HCT116 (cell line): Measurements from ENCODE around the gene HK2. TPM values are rescaled to one million over a fixed set of nuclear protein-coding genes. Genes with fewer than 3 reads are reported as not detected.

Experiments used
- ATAC-seq: fragments of 200-7000 bp; cut with Tn5 transposase; 2 replicates; pipeline ENCODE4 v1.9.1; 2020; ENCODE audit warnings: mild to moderate bottlenecking, moderate library complexity
- BruUV-seq: library from RNA; stranded (reverse); fragments of 400-500 nt; replicated peaks from 2 replicates; lab custom pipeline; 2021; lab: Mats Ljungman, UMichigan
- CTCF ChIA-PET: fragments of 300-600 bp; sonication (Branson Sonifier 250); formaldehyde crosslinking; loops from one replicate; lab custom pipeline; 2021; ENCODE audit warnings: antibody characterized with exemption; lab: Charles Lee
- POLR2A ChIA-PET: fragments of 300-600, 350-600 bp; sonication (Branson Sonifier 250); formaldehyde crosslinking; loops from one replicate; lab custom pipeline; 2021; ENCODE audit warnings: antibody characterized with exemption; lab: Charles Lee
- RAD21 ChIA-PET, 2 experiments: fragments of 300-600 bp; sonication (Branson Sonifier 250); formaldehyde crosslinking; loops; one replicate each; lab custom pipeline; 2023; ENCODE audit warnings: low total read pairs in 2 of 2; ENCODE audit not compliant: uncharacterized antibody in 2 of 2, unreplicated experiment in 2 of 2, low non-redundant PET in 1 of 2; lab: Charles Lee
- DNase-seq: peaks from one replicate; pipeline ENCODE4 v3.0.0-alpha.2; 2010; ENCODE audit warnings: low read depth, low spot score
- H2AFZ ChIP-seq: fragments of 200-600 bp; shearing (Covaris generic), sonication (generic); 2 replicates; pipeline ENCODE4 v1.6.1; 2017; ENCODE audit warnings: low read depth, mixed run types, mixed read lengths, antibody characterized with exemption, low read length; ENCODE audit not compliant: poor library complexity, severe bottlenecking
- H3K27ac ChIP-seq: 2 replicates; pipeline ENCODE4 v1.5.1; 2012; ENCODE audit warnings: low read depth, low read length
- H3K27me3 ChIP-seq: fragments of 200-600 bp; sonication (generic); 2 replicates; pipeline ENCODE4 v1.6.1; 2016; ENCODE audit warnings: mixed run types, low read length, mixed read lengths; ENCODE audit not compliant: insufficient read depth
- H3K36me3 ChIP-seq, 2 experiments: fragments of 200-500 bp in 1 of 2; fragments of 200-600 bp in 1 of 2; sonication (Bioruptor generic) in 1 of 2; sonication (generic) in 1 of 2; 2 replicates each; pipeline versions ENCODE4 v1.5.1 to v1.6.1; 2014 to 2016; ENCODE audit warnings: low read length in 2 of 2, inconsistent platforms in 1 of 2, mixed read lengths in 1 of 2, mixed run types in 1 of 2; ENCODE audit not compliant: insufficient read depth in 2 of 2, control insufficient read depth in 1 of 2
- H3K4me1 ChIP-seq, 2 experiments: fragments of 200-600 bp in 1 of 2; sonication (generic) in 1 of 2; 2 replicates each; pipeline versions ENCODE4 v1.5.1 to v1.6.1; 2012 to 2017; ENCODE audit warnings: low read length in 2 of 2, inconsistent platforms in 1 of 2, mild to moderate bottlenecking in 1 of 2, mixed read lengths in 1 of 2, mixed run types in 1 of 2, moderate library complexity in 1 of 2; ENCODE audit not compliant: insufficient read depth in 2 of 2, control insufficient read depth in 1 of 2
- H3K4me2 ChIP-seq: fragments of 200-600 bp; sonication (generic); 2 replicates; pipeline ENCODE4 v1.6.1; 2017; ENCODE audit warnings: mixed run types, low read length, mixed read lengths
- H3K4me3 ChIP-seq, 2 experiments: fragments of 200-600 bp in 1 of 2; sonication (generic) in 1 of 2; replicated peaks in 1 of 2; 2 replicates each; pipeline ENCODE4 v1.5.1; 2011 to 2016; ENCODE audit warnings: low read length in 2 of 2, control low read depth in 1 of 2, low read depth in 1 of 2, mild to moderate bottlenecking in 1 of 2, mixed read lengths in 1 of 2, mixed run types in 1 of 2
- H3K79me2 ChIP-seq: fragments of 200-600 bp; sonication (generic); 2 replicates; pipeline ENCODE4 v1.6.1; 2017; ENCODE audit warnings: mild to moderate bottlenecking, mixed run types, low read length, moderate library complexity, mixed read lengths; ENCODE audit not compliant: insufficient read depth
- H3K9ac ChIP-seq: fragments of 200-600 bp; sonication (generic); 2 replicates; pipeline ENCODE4 v1.6.1; 2016; ENCODE audit warnings: low read length, mixed read lengths
- H3K9me2 ChIP-seq: fragments of 200-600 bp; sonication (generic), shearing (Covaris generic); 2 replicates; pipeline ENCODE4 v1.6.1; 2017; ENCODE audit warnings: mixed run types, mild to moderate bottlenecking, moderate library complexity; ENCODE audit not compliant: insufficient read depth
- H3K9me3 ChIP-seq, 2 experiments: fragments of 200-500 bp in 1 of 2; fragments of 200-600 bp in 1 of 2; sonication (Bioruptor generic) in 1 of 2; sonication (generic) in 1 of 2; 2 replicates each; pipeline ENCODE4 v1.6.1; 2014 to 2017; ENCODE audit warnings: low read length in 2 of 2, mixed read lengths in 2 of 2, inconsistent platforms in 1 of 2, low read depth in 1 of 2, mild to moderate bottlenecking in 1 of 2, mixed run types in 1 of 2, moderate library complexity in 1 of 2; ENCODE audit not compliant: control insufficient read depth in 1 of 2, insufficient read depth in 1 of 2
- H4K20me1 ChIP-seq: fragments of 200-600 bp; sonication (generic), shearing (Covaris generic); 2 replicates; pipeline ENCODE4 v1.6.1; 2017; ENCODE audit warnings: mixed run types, mild to moderate bottlenecking, moderate library complexity; ENCODE audit not compliant: insufficient read depth
- CBX3 ChIP-seq: IDR thresholded peaks from 2 replicates; pipeline ENCODE4 v1.6.1; 2012; ENCODE audit warnings: low read depth
- ELF1 ChIP-seq: IDR thresholded peaks from 2 replicates; pipeline ENCODE4 v1.6.1; 2012; ENCODE audit warnings: low read depth, borderline replicate concordance
- EZH2 ChIP-seq: fragments of 200-600 bp; sonication (generic); IDR thresholded peaks from 2 replicates; pipeline ENCODE4 v1.6.1; 2017; ENCODE audit warnings: antibody characterized with exemption, mixed run types
- EZH2phosphoT487 ChIP-seq: fragments of 200-600 bp; IDR thresholded peaks from 2 replicates; pipeline ENCODE4 v1.6.1; 2018; ENCODE audit warnings: antibody characterized with exemption, borderline replicate concordance
- FOSL1 ChIP-seq: IDR thresholded peaks from 2 replicates; pipeline ENCODE4 v1.6.1; 2012; ENCODE audit warnings: low read depth
- POLR2A ChIP-seq: IDR thresholded peaks from 2 replicates; pipeline ENCODE4 v1.7.0; 2011; ENCODE audit warnings: borderline replicate concordance; ENCODE audit not compliant: insufficient read depth, insufficient read length; ENCODE audit errors: extremely low read depth
- RAD21 ChIP-seq: IDR thresholded peaks from 2 replicates; pipeline ENCODE4 v1.6.1; 2012; ENCODE audit warnings: low read depth, mild to moderate bottlenecking
- SIN3A ChIP-seq: IDR thresholded peaks from 2 replicates; pipeline ENCODE4 v1.6.1; 2012; ENCODE audit warnings: low read depth
- SP1 ChIP-seq: IDR thresholded peaks from 2 replicates; pipeline ENCODE4 v1.6.1; 2012; ENCODE audit warnings: low read depth
- YY1 ChIP-seq: IDR thresholded peaks from 2 replicates; pipeline ENCODE4 v1.6.1; 2011; ENCODE audit warnings: low read length, low read depth, moderate library complexity, mild to moderate bottlenecking; ENCODE audit not compliant: insufficient replicate concordance; ENCODE audit errors: extremely low read depth
- intact Hi-C: fragments of 100-400 bp; cut with micrococcal nuclease; formaldehyde crosslinking; loops from 2 replicates; pipeline ENCODE4 v1.10.0; 2022
- total RNA-seq: library from RNA; stranded (reverse); gene quantifications from one replicate; pipeline ENCODE4 v1.2.1, GENCODE V29; 2021; ENCODE audit not compliant: unreplicated experiment
- TF ChIP-seq, protein P1 (sequence below), 3 experiments: fragments of 200-600 bp in 1 of 3; sonication (generic) in 1 of 3; IDR thresholded peaks in 2 of 3; conservative IDR thresholded peaks in 1 of 3; 2 replicates each; pipeline ENCODE4 v1.5.1; 2012 to 2017; ENCODE audit warnings: low read depth in 2 of 3, low read length in 2 of 3, antibody characterized with exemption in 1 of 3, borderline replicate concordance in 1 of 3, control low read depth in 1 of 3, mild to moderate bottlenecking in 1 of 3, mixed read lengths in 1 of 3, mixed run types in 1 of 3, moderate library complexity in 1 of 3; ENCODE audit not compliant: insufficient read depth in 1 of 3
- TF ChIP-seq, protein P2 (sequence below): IDR thresholded peaks from 2 replicates; pipeline ENCODE4 v1.6.1; 2012

Gene HK2
- total RNA-seq, 1 experiment from 2014 or later, result 42.5 TPM

DNA sequence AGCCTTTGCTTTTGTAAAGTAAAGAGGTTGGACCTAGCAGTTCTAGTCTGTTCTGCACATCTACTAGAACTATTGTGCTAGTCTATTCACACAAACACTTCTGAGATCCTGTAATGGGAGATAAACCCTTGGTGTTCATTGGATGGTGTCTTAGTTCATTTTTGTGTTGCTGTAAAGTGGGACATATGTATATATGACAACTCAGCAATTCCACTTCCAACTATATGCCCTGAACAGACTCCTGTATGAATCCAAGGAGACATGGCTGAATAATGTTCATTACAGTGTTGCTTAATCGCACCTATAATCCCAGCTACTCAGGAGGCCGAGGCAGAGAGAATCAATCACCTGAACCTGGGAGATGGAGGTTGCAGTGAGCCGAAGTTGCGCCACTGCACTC is 23.3 kb downstream of the HK2 start (continued):
- no peak for TF ChIP-seq SP1
- no peak for TF ChIP-seq CBX3
- TF ChIP-seq SIN3A, result no peak

DNA sequence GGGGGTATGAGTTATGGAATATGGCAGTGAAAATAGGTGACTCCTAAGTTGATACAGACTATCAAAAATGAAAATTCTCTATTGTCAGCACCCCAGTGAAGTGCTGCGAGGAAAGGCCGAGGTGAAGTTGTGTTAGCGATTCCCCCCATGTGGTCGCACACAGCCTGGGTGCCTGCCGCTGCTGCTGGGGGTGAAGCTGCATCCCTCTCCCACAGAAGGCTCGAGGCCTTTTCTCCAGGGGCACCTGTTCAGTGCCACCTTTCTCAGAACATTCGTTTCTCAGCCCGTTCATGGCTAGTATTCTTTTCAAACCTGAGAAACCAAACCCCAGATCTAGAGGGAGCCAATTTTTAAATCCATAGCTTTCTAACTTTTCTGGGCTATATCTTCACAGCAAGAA is 23.8 kb downstream of the HK2 start:
- CTCF ChIA-PET, result no interaction called here
- RAD21 ChIA-PET, result no interaction called here

DNA sequence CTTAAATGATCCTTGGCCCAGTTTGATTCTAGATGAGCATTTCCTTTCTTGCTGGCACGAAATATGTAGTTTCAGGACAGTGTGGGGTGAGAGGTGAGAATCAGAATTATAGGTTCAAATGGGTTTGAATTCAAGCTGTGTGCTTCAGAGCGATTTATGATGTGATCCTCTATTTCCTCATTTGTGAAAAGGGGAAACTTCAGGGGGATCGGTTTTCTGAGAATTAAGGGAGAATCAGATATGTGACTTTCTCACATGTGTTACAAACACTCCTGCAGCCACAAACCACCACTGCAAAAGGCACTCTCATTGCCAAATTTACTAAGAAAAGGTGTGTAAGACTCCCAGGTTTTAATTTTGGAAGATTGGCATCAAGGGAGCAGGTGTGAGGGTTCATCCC is 24.4 kb downstream of the HK2 start:
- intact Hi-C loops, result no loop called here
- H3K9me3 ChIP-seq, result no peaks in the 10 kb centered on the region
- H3K4me3 ChIP-seq, result no peak overlapping the region
- no peak for TF ChIP-seq EZH2phosphoT487
- TF ChIP-seq SP1, result no peak
- no peak for TF ChIP-seq EZH2
- TF ChIP-seq ELF1, result no peak
- TF ChIP-seq, protein P1, sequence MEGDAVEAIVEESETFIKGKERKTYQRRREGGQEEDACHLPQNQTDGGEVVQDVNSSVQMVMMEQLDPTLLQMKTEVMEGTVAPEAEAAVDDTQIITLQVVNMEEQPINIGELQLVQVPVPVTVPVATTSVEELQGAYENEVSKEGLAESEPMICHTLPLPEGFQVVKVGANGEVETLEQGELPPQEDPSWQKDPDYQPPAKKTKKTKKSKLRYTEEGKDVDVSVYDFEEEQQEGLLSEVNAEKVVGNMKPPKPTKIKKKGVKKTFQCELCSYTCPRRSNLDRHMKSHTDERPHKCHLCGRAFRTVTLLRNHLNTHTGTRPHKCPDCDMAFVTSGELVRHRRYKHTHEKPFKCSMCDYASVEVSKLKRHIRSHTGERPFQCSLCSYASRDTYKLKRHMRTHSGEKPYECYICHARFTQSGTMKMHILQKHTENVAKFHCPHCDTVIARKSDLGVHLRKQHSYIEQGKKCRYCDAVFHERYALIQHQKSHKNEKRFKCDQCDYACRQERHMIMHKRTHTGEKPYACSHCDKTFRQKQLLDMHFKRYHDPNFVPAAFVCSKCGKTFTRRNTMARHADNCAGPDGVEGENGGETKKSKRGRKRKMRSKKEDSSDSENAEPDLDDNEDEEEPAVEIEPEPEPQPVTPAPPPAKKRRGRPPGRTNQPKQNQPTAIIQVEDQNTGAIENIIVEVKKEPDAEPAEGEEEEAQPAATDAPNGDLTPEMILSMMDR (IDR thresholded peaks at IDR 0.05 in 2 of 3, conservative IDR thresholded peaks at IDR 0.05 in 1 of 3; ENCODE audit: borderline replicate concordance in 1 of 3, insufficient read depth in 1 of 3, low read depth in 2 of 3, low read length in 2 of 3), result no peak
- TF ChIP-seq RAD21, result no peak
- TF ChIP-seq FOSL1, result no peak
- TF ChIP-seq SIN3A, result no peak
- TF ChIP-seq, protein P2, sequence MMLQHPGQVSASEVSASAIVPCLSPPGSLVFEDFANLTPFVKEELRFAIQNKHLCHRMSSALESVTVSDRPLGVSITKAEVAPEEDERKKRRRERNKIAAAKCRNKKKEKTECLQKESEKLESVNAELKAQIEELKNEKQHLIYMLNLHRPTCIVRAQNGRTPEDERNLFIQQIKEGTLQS, result no peak
- TF ChIP-seq YY1, result no peak
- no peak for TF ChIP-seq POLR2A
- no peak for DNase-seq
- H3K79me2 ChIP-seq, result peaks cover 35% of the 10 kb centered on the region
- no peaks in the 10 kb centered on the region for H3K9me2 ChIP-seq
- no peak for ATAC-seq
- no peak overlapping the region for H3K27ac ChIP-seq
- H3K36me3 ChIP-seq, result peaks cover 12 to 17% of the 10 kb centered on the region in 2 experiments; a peak in 3 of 4 replicates
- ChIA-PET RAD21 (no interaction called here), POLR2A (no interaction called here), CTCF (no interaction called here)
- H4K20me1 ChIP-seq, result no peaks in the 10 kb centered on the region
- H3K4me1 ChIP-seq, result peaks cover 10 to 17% of the 10 kb centered on the region in 2 experiments; a peak in 3 of 4 replicates
- no peak overlapping the region for H3K9ac ChIP-seq
- no TSS peak for BruUV-seq
- H3K27me3 ChIP-seq, result no peaks in the 10 kb centered on the region
- no peak overlapping the region for H2AFZ ChIP-seq
- H3K4me2 ChIP-seq, result no peak overlapping the region

More for the DNA sequence above, 23.8 kb downstream of the HK2 start:
- intact Hi-C loops, result no loop called here
- H3K79me2 ChIP-seq, result peaks cover 33% of the 10 kb centered on the region
- TF ChIP-seq RAD21 (no peak), CBX3 (no peak), POLR2A (no peak)
- TF ChIP-seq, all 23 proteins: peak for 0
- peaks cover 12 to 17% of the 10 kb centered on the region in 2 experiments; a peak in 3 of 4 replicates for H3K36me3 ChIP-seq
- BruUV-seq, result no TSS peak
- no peaks in the 10 kb centered on the region for H3K9me3 ChIP-seq
- no peaks in the 10 kb centered on the region for H3K9me2 ChIP-seq
- DNase-seq (no peak), ATAC-seq (no peak)
- peaks cover 7 to 11% of the 10 kb centered on the region in 2 experiments; a peak in 3 of 4 replicates for H3K4me1 ChIP-seq
- no peaks in the 10 kb centered on the region for H3K27me3 ChIP-seq
- H3K27ac ChIP-seq, result no peak overlapping the region
- no peak overlapping the region for H3K4me3 ChIP-seq
- no peak overlapping the region for H2AFZ ChIP-seq
- no peaks in the 10 kb centered on the region for H4K20me1 ChIP-seq
- POLR2A ChIA-PET, result no interaction called here
- no peak overlapping the region for H3K9ac ChIP-seq
- H3K4me2 ChIP-seq, result no peak overlapping the region
